ENCODE results near the gene EXOC4. TPM values are rescaled to one million over a fixed set of nuclear protein-coding genes. Genes with fewer than 3 reads are reported as not detected.

The EXOC4 gene
- total and polyA plus RNA-seq, 2 donors (not counting 3 experiments of a cell fraction or from before 2014, with no cell fraction given) = 20.3 to 73.1 TPM

- Histone ChIP-seq H3K4me3 (replicated peaks in 1 of 3; ENCODE audit: insufficient read depth in 1 of 3, low read depth in 1 of 3, low read length in 3 of 3) (no peak overlapping the region), H3K27ac (ENCODE audit: insufficient read depth, low read depth, low read length) (no peak overlapping the region), H3K9ac (replicated peaks; ENCODE audit: extremely low read depth, insufficient read depth, low read length) (no peak overlapping the region), H3K9me3 (replicated peaks; ENCODE audit: control insufficient read depth, insufficient read depth, low read length) (no peaks in the 10 kb centered on the region), H3K27me3 (ENCODE audit: control insufficient read depth in 2 of 2, insufficient read depth in 2 of 2, low read length in 2 of 2) (no peaks in the 10 kb centered on the region), H3K4me2 (ENCODE audit: insufficient read depth, low read length) (no peak overlapping the region), H3K36me3 (ENCODE audit: control insufficient read depth in 2 of 2, extremely low read depth in 1 of 2, insufficient read depth in 2 of 2, low read length in 2 of 2) (no peaks in the 10 kb centered on the region), H4K20me1 (replicated peaks; ENCODE audit: control insufficient read depth, extremely low read depth, insufficient read depth, low read length) (no peaks in the 10 kb centered on the region), H2AFZ (ENCODE audit: low read depth, low read length) (no peak overlapping the region), H3K4me1 (ENCODE audit: control insufficient read depth, extremely low read depth, insufficient read depth, low read length) (no peaks in the 10 kb centered on the region), H3K79me2 (ENCODE audit: control insufficient read depth, insufficient read depth, low read length) (no peaks in the 10 kb centered on the region), H3K9me1 (replicated peaks; ENCODE audit: control insufficient read depth, extremely low read depth, insufficient read depth, low read length) (no peaks in the 10 kb centered on the region)
- dilution Hi-C loops (cut with MboI; ENCODE audit: extremely low pct_ligation_motif_present, low sequenced_read_pairs) = no loop called here
- DNase-seq (ENCODE audit: low read depth, low spot score) = no peak
- CTCF ChIA-PET = interaction anchor here (1.0 to 1.4 kb wide), 2 partner anchors 117 to 137 kb away, joined by 3 read pairs; no protein-coding TSS in a partner anchor
- intact Hi-C loops (cut with micrococcal nuclease) = no loop called here
- BruUV-seq (replicated peaks) = no TSS peak
- FAIRE-seq = no peak
- no peak for TF ChIP-seq MAX (IDR thresholded peaks at IDR 0.05; ENCODE audit: insufficient read depth, insufficient read length)
- no peak for TF ChIP-seq MYC (IDR thresholded peaks at IDR 0.05; ENCODE audit: low read depth, low read length)
- TF ChIP-seq POLR2AphosphoS5 (IDR thresholded peaks at IDR 0.05; ENCODE audit: insufficient read depth, low read depth, low read length) = no peak
- TF ChIP-seq GATA2 (IDR thresholded peaks at IDR 0.05; ENCODE audit: insufficient read depth, insufficient read length, low read depth, low read length) = no peak
- TF ChIP-seq JUN (IDR thresholded peaks at IDR 0.05; ENCODE audit: borderline replicate concordance, insufficient read depth, insufficient read length, low read depth) = no peak
- no peak for TF ChIP-seq FOS (IDR thresholded peaks at IDR 0.05; ENCODE audit: borderline replicate concordance, insufficient read depth, low read length)
- no peak for TF ChIP-seq POLR2A (IDR thresholded peaks at IDR 0.05; ENCODE audit: low read depth, low read length)
- TF ChIP-seq EZH2 (IDR thresholded peaks at IDR 0.05; ENCODE audit: borderline replicate concordance, low read depth, low read length, severe bottlenecking) = no peak
- TF ChIP-seq CTCF (IDR thresholded peaks at IDR 0.05; ENCODE audit: extremely low read depth in 1 of 2, insufficient read depth in 1 of 2, low read depth in 1 of 2, low read length in 2 of 2) = no peak
- POLR2A ChIA-PET = no interaction called here
Measured at GRCh38 chr7:133551466-133551865, 298.6 kb downstream of the EXOC4 start.
